GM12865 (cell line): ENCODE measurements around the gene KCNB1.

ENCODE experiments used
- DNase-seq: peaks from one replicate; pipeline ENCODE4 v3.0.0; 2010; ENCODE audit warnings: low read depth
- H3K4me3 ChIP-seq: 2 replicates; pipeline ENCODE4 v1.5.1; 2011; ENCODE audit warnings: mild to moderate bottlenecking, low read depth, low read length, control low read depth
- CTCF ChIP-seq: IDR thresholded peaks from 2 replicates; pipeline ENCODE4 v1.5.1; 2011; ENCODE audit warnings: low read length, control low read depth, low read depth, inconsistent platforms; ENCODE audit not compliant: insufficient read depth; ENCODE audit errors: missing control alignments

The KCNB1 gene

GRCh38 chr20:49391404-49392245 is 90.8 kb downstream of the KCNB1 start:
- no peak for DNase-seq
- no peak for TF ChIP-seq CTCF
- H3K4me3 ChIP-seq, result no peak overlapping the region

- no peak for DNase-seq
- no peak for TF ChIP-seq CTCF
- H3K4me3 ChIP-seq, result no peak overlapping the region
These were observed 92.6 kb downstream of the KCNB1 start for GRCh38 chr20:49389854-49390253.

GRCh38 chr20:49388744-49389143 is 93.7 kb downstream of the KCNB1 start:
- no peak for TF ChIP-seq CTCF

GRCh38 chr20:49387581-49387939 is 94.9 kb downstream of the KCNB1 start:
- DNase-seq, result no peak
- TF ChIP-seq CTCF, result no peak
- H3K4me3 ChIP-seq, result no peak overlapping the region

More at GRCh38 chr20:49388744-49389143, 93.7 kb downstream of the KCNB1 start:
- H3K4me3 ChIP-seq, result no peak overlapping the region
- no peak for DNase-seq

GRCh38 chr20:49386848-49387580 is 95.5 kb downstream of the KCNB1 start:
- DNase-seq, result no peak
- no peak for TF ChIP-seq CTCF
- no peak overlapping the region for H3K4me3 ChIP-seq

GRCh38 chr20:49385465-49385864 is 97.0 kb downstream of the KCNB1 start:
- peak; percentile 29 for DNase-seq
- no peak for TF ChIP-seq CTCF

More at GRCh38 chr20:49385465-49385864, 97.0 kb downstream of the KCNB1 start:
- no peak overlapping the region for H3K4me3 ChIP-seq
